ENCODE data around the gene SNAPC4. TPM values are rescaled to one million over a fixed set of nuclear protein-coding genes. Genes with fewer than 3 reads are reported as not detected.

SNAPC4 gene
- total and polyA plus RNA-seq, 9 of the 15 experiments (the other 6 are each of a cell fraction or from before 2014, with no cell fraction given) = 0.21 to 21.8 (median 8.8) TPM

- Histone ChIP-seq H4K20me1 (replicated peaks; ENCODE audit: control insufficient read depth, insufficient read depth, low read length) (no peaks in the 10 kb centered on the region), H3K36me3 (ENCODE audit: control insufficient read depth, insufficient read depth, low read length) (peaks cover 70% of the 10 kb centered on the region), H3K4me1 (replicated peaks in 1 of 2; ENCODE audit: control insufficient read depth in 2 of 2, insufficient read depth in 2 of 2, low read length in 2 of 2) (peaks cover 0 to 15% of the 10 kb centered on the region in 2 experiments; a peak in 2 of 5 replicates), H3K27me3 (ENCODE audit: control insufficient read depth in 2 of 2, insufficient read depth in 2 of 2, low read length in 2 of 2) (no peaks in the 10 kb centered on the region), H3K9ac (ENCODE audit: insufficient read depth in 1 of 2, low read depth in 2 of 2, low read length in 2 of 2) (no peak overlapping the region), H3K27ac (ENCODE audit: extremely low read depth, low read depth, low read length) (no peak overlapping the region), H3K9me1 (ENCODE audit: control insufficient read depth, insufficient read depth, low read length) (peaks cover 3% of the 10 kb centered on the region), H3K9me3 (replicated peaks; ENCODE audit: control insufficient read depth, insufficient read depth, low read depth, low read length) (no peaks in the 10 kb centered on the region), H3K4me2 (ENCODE audit: insufficient read depth, low read length) (no peak overlapping the region), H2AFZ (ENCODE audit: low read depth, low read length) (no peak overlapping the region), H3K4me3 (no peak overlapping the region), H3K79me2 (ENCODE audit: control insufficient read depth, insufficient read depth, low read length) (no peaks in the 10 kb centered on the region)
- BruUV-seq (replicated peaks) = no TSS peak
- POLR2A ChIA-PET = interaction anchor here (0.6 to 5.1 kb wide), 10 partner anchors 10 to 490 kb away, joined by 3 to 33 read pairs (median 4); partner anchors contain the start of genes ENTR1 and PMPCA
- TF ChIP-seq POLR2G (IDR thresholded peaks at IDR 0.05; ENCODE audit: low read depth, low read length) (peak; percentile 50), ELK1 (CRISPR knock-in tag; IDR thresholded peaks at IDR 0.05) (no peak)
- 92% methylated on average over 19 of the region's 27 CpGs for WGBS (ENCODE audit: insufficient coverage, low coverage, missing lambda C conversion rate)
- intact Hi-C loops (cut with micrococcal nuclease) (no loop called here), in situ Hi-C loops (cut with MboI) (no loop called here)
- FAIRE-seq = no peak
- no peak for DNase-seq (ENCODE audit: extremely low read depth in 1 of 4, low spot score in 3 of 4)
- no peak; the same call in 2 of the 3 replicates for ATAC-seq
- CTCF ChIA-PET (ENCODE audit: low intra/inter-chr PET ratio) = no interaction called here
Measured at GRCh38 chr9:136424750-136425362, 24.9 kb upstream of the SNAPC4 start.
